Activated CD4-positive, CD25-positive, alpha-beta regulatory T cell treated with anti-CD3 and anti-CD28 coated beads, Interleukin-2, amount 50 U/mL, for 72 hours (primary cell): ENCODE measurements around the gene SRGAP2C.
"Not testable (repeated sequence)": the region's sequence is repeated elsewhere in the genome, so short reads cannot be mapped to it uniquely, and the experiment has no call there.

Experiments
- DNase-seq: peaks from one replicate; pipeline ENCODE4 v3.0.0; 2021

The SRGAP2C gene

GRCh38 chr1:121184290-121185127 is at the start of gene SRGAP2C, which contains the start of gene FAM72B:
Gene SRGAP2C (plus strand): TSS chr1:121184975. CDS start chr1:121187447, 2,472 bp downstream.
Gene FAM72B (minus strand): TSS chr1:121184340. CDS start chr1:121183489, 851 bp downstream.
- DNase-seq: peak; percentile 81

- DNase-seq: not testable (repeated sequence)
Observed at GRCh38 chr1:121140393-121140792, 44.4 kb upstream of the SRGAP2C start.

GRCh38 chr1:121148489-121149190 is 36.1 kb upstream of the SRGAP2C start:
- DNase-seq: not testable (repeated sequence)

GRCh38 chr1:121151294-121151693 is 33.5 kb upstream of the SRGAP2C start:
- DNase-seq: not testable (repeated sequence)

GRCh38 chr1:121152788-121153187 is 32.0 kb upstream of the SRGAP2C start:
- not testable (repeated sequence) for DNase-seq

GRCh38 chr1:121154811-121155210 is 30.0 kb upstream of the SRGAP2C start:
- not testable (repeated sequence) for DNase-seq

GRCh38 chr1:121155671-121156358 is 29.0 kb upstream of the SRGAP2C start:
- not testable (repeated sequence) for DNase-seq

GRCh38 chr1:121156958-121157603 is 27.7 kb upstream of the SRGAP2C start:
- not testable (repeated sequence) for DNase-seq

- DNase-seq: not testable (repeated sequence)
Observed at GRCh38 chr1:121157609-121158008, 27.2 kb upstream of the SRGAP2C start.

GRCh38 chr1:121160118-121160517 is 24.7 kb upstream of the SRGAP2C start:
- DNase-seq: not testable (repeated sequence)

GRCh38 chr1:121161199-121161901 is 23.4 kb upstream of the SRGAP2C start:
- not testable (repeated sequence) for DNase-seq

GRCh38 chr1:121163850-121164757 is 20.7 kb upstream of the SRGAP2C start:
- DNase-seq: not testable (repeated sequence)

- not testable (repeated sequence) for DNase-seq
Observed at GRCh38 chr1:121165296-121165695, 19.5 kb upstream of the SRGAP2C start.

GRCh38 chr1:121167225-121167738 is 17.5 kb upstream of the SRGAP2C start:
- not testable (repeated sequence) for DNase-seq

GRCh38 chr1:121168152-121168668 is 16.6 kb upstream of the SRGAP2C start:
- not testable (repeated sequence) for DNase-seq

GRCh38 chr1:121176649-121177048 is 8.1 kb upstream of the SRGAP2C start:
- DNase-seq: not testable (repeated sequence)

GRCh38 chr1:121178197-121178596 is 6.6 kb upstream of the SRGAP2C start:
- DNase-seq: not testable (repeated sequence)

- peak; percentile 27 for DNase-seq
Observed at GRCh38 chr1:121183867-121184266, 908 bp upstream of the SRGAP2C start.

- not testable (repeated sequence) for DNase-seq
Observed at GRCh38 chr1:121185140-121185708, 449 bp downstream of the SRGAP2C start.

GRCh38 chr1:121186191-121186590 is 1.4 kb downstream of the SRGAP2C start:
- DNase-seq: not testable (repeated sequence)
